Measurements from ENCODE around the gene TMEM204.

TMEM204 gene

GRCh38 chr16:1539720-1540555 lies 6.5 kb downstream of the TMEM204 start:
- TF ChIP-seq ZC3H10 (CRISPR knock-in tag; IDR thresholded peaks at IDR 0.05) (no peak), ZNF70 (CRISPR knock-in tag; IDR thresholded peaks at IDR 0.05) (no peak), CSDC2 (CRISPR knock-in tag; IDR thresholded peaks at IDR 0.05) (no peak), SNAI2 (CRISPR knock-in tag; IDR thresholded peaks at IDR 0.05) (no peak), BACH2 (CRISPR knock-in tag; IDR thresholded peaks at IDR 0.05; ENCODE audit: borderline replicate concordance) (no peak), TSHZ2 (CRISPR knock-in tag; IDR thresholded peaks at IDR 0.05) (no peak), TOX (CRISPR knock-in tag; IDR thresholded peaks at IDR 0.05; ENCODE audit: borderline replicate concordance) (no peak), ARNTL (CRISPR knock-in tag; IDR thresholded peaks at IDR 0.05; ENCODE audit: borderline replicate concordance, low read depth) (no peak), PATZ1 (CRISPR knock-in tag; IDR thresholded peaks at IDR 0.05; ENCODE audit: borderline replicate concordance) (no peak), ZNF565 (CRISPR knock-in tag; conservative IDR thresholded peaks at IDR 0.05; ENCODE audit: low read depth) (no peak), OSR1 (CRISPR knock-in tag; IDR thresholded peaks at IDR 0.05) (no peak), ZFP3 (CRISPR knock-in tag; IDR thresholded peaks at IDR 0.05) (no peak), CREB5 (CRISPR knock-in tag; IDR thresholded peaks at IDR 0.05; ENCODE audit: low read depth) (no peak), CSRNP3 (CRISPR knock-in tag; IDR thresholded peaks at IDR 0.05) (no peak), ISL1 (CRISPR knock-in tag; IDR thresholded peaks at IDR 0.05) (no peak), POU6F1 (CRISPR knock-in tag; IDR thresholded peaks at IDR 0.05; ENCODE audit: borderline replicate concordance, low read depth) (no peak), TCF4 (CRISPR knock-in tag; IDR thresholded peaks at IDR 0.05; ENCODE audit: borderline replicate concordance) (no peak), GLIS3 (CRISPR knock-in tag; IDR thresholded peaks at IDR 0.05) (no peak), ZFP30 (CRISPR knock-in tag; IDR thresholded peaks at IDR 0.05) (no peak), RARB (CRISPR knock-in tag; IDR thresholded peaks at IDR 0.05) (no peak)
- ATAC-seq, result no peak

- no peak for ATAC-seq
These were observed 7.0 kb downstream of the TMEM204 start for GRCh38 chr16:1540556-1540855.

More at GRCh38 chr16:1540556-1540855, 7.0 kb downstream of the TMEM204 start:
- no peak for TF ChIP-seq CSRNP3 (CRISPR knock-in tag; IDR thresholded peaks at IDR 0.05)
- no peak for TF ChIP-seq ISL1 (CRISPR knock-in tag; IDR thresholded peaks at IDR 0.05)
- no peak for TF ChIP-seq CREB5 (CRISPR knock-in tag; IDR thresholded peaks at IDR 0.05; ENCODE audit: low read depth)
- TF ChIP-seq ZFP3 (CRISPR knock-in tag; IDR thresholded peaks at IDR 0.05), result no peak
- no peak for TF ChIP-seq TSHZ2 (CRISPR knock-in tag; IDR thresholded peaks at IDR 0.05)
